SU-DHL-6 (cell line): Measurements from ENCODE around the gene FAM47E.

ENCODE experiments used
- H2AFZ ChIP-seq: fragments of 200-600 bp; sonication (generic); 2 replicates; pipeline ENCODE4 v1.6.1; 2014; ENCODE audit warnings: low read depth, mild to moderate bottlenecking, moderate library complexity, mixed read lengths, antibody characterized with exemption, low read length; ENCODE audit not compliant: severe bottlenecking
- H3F3A ChIP-seq: fragments of 200-600 bp; shearing (Covaris generic); 2 replicates; pipeline ENCODE4 v1.6.0; 2016; ENCODE audit warnings: antibody characterized with exemption, mild to moderate bottlenecking; ENCODE audit not compliant: insufficient read depth
- H3K27ac ChIP-seq: fragments of 200-600 bp; sonication (generic); 2 replicates; pipeline ENCODE4 v1.5.1; 2016; ENCODE audit warnings: low read depth, mild to moderate bottlenecking, low read length, moderate library complexity, mixed read lengths
- H3K27me3 ChIP-seq: fragments of 200-600 bp; sonication (generic), shearing (Covaris generic); 2 replicates; pipeline ENCODE4 v1.6.0; 2014; ENCODE audit warnings: mild to moderate bottlenecking, low read length
- H3K36me3 ChIP-seq: fragments of 200-600 bp; sonication (generic); 2 replicates; pipeline ENCODE4 v1.6.1; 2014; ENCODE audit warnings: mild to moderate bottlenecking, low read length, mixed read lengths
- H3K4me2 ChIP-seq: fragments of 300-600, 200-600 bp; shearing (Covaris generic), sonication (generic); 2 replicates; pipeline ENCODE4 v1.6.0; 2014; ENCODE audit warnings: low read length, low read depth, mild to moderate bottlenecking; ENCODE audit not compliant: poor library complexity, severe bottlenecking
- H3K4me3 ChIP-seq: fragments of 200-600 bp; sonication (generic); 2 replicates; pipeline ENCODE4 v1.5.1; 2014; ENCODE audit warnings: antibody characterized with exemption, low read length, mild to moderate bottlenecking, mixed read lengths; ENCODE audit not compliant: insufficient read depth, poor library complexity, severe bottlenecking
- H3K79me2 ChIP-seq: fragments of 200-600 bp; sonication (generic); 2 replicates; pipeline ENCODE4 v1.6.1; 2014; ENCODE audit warnings: mild to moderate bottlenecking, low read length, moderate library complexity; ENCODE audit not compliant: insufficient read depth
- H3K9ac ChIP-seq: fragments of 200-600 bp; sonication (generic); 2 replicates; pipeline ENCODE4 v1.7.0; 2014; ENCODE audit warnings: mild to moderate bottlenecking, low read length
- H3K9me2 ChIP-seq: fragments of 200-600 bp; sonication (generic); replicated peaks from 2 replicates; pipeline ENCODE4 v1.6.1; 2014; ENCODE audit warnings: low read length; ENCODE audit not compliant: insufficient read depth
- H3K9me3 ChIP-seq: fragments of 200-600 bp; sonication (generic); 2 replicates; pipeline ENCODE4 v1.6.1; 2014; ENCODE audit warnings: low read length, mixed read lengths; ENCODE audit not compliant: insufficient read depth
- H4K20me1 ChIP-seq: fragments of 200-600 bp; sonication (generic); 2 replicates; pipeline ENCODE4 v1.6.1; 2014; ENCODE audit warnings: low read depth, mild to moderate bottlenecking, antibody characterized with exemption, low read length, moderate library complexity, mixed read lengths
- CTCF ChIP-seq: fragments of 200-600 bp; sonication (generic); IDR thresholded peaks from one replicate; pipeline ENCODE4 v1.5.1; 2017; ENCODE audit warnings: antibody characterized with exemption, mild to moderate bottlenecking, low read length, moderate library complexity; ENCODE audit not compliant: insufficient read depth, poor library complexity, severe bottlenecking
- EZH2phosphoT487 ChIP-seq: fragments of 200-600 bp; sonication (generic), shearing (Covaris generic); conservative IDR thresholded peaks from 2 replicates; pipeline ENCODE4 v1.6.1; 2018; ENCODE audit warnings: mild to moderate bottlenecking, antibody characterized with exemption, low read length, moderate library complexity, mixed read lengths

Gene FAM47E

GRCh38 chr4:76270244-76271175 lies 19.0 kb downstream of the FAM47E start:
- H3K36me3 ChIP-seq: no peaks in the 10 kb centered on the region
- no peaks in the 10 kb centered on the region for H3K79me2 ChIP-seq
- TF ChIP-seq EZH2phosphoT487 (no peak), CTCF (no peak)
- no peak overlapping the region for H2AFZ ChIP-seq
- H3K27me3 ChIP-seq: no peaks in the 10 kb centered on the region
- no peaks in the 10 kb centered on the region for H3F3A ChIP-seq
- H3K9me2 ChIP-seq: no peaks in the 10 kb centered on the region
- no peaks in the 10 kb centered on the region for H4K20me1 ChIP-seq
- H3K9ac ChIP-seq: no peak overlapping the region
- no peak overlapping the region for H3K27ac ChIP-seq
- no peak overlapping the region for H3K4me2 ChIP-seq
- H3K4me3 ChIP-seq: no peak overlapping the region
- no peaks in the 10 kb centered on the region for H3K9me3 ChIP-seq

- H3K9ac ChIP-seq: no peak overlapping the region
- no peaks in the 10 kb centered on the region for H3K36me3 ChIP-seq
- H3K4me2 ChIP-seq: no peak overlapping the region
- H3K4me3 ChIP-seq: no peak overlapping the region
- H3F3A ChIP-seq: no peaks in the 10 kb centered on the region
- no peak overlapping the region for H2AFZ ChIP-seq
- H3K27me3 ChIP-seq: no peaks in the 10 kb centered on the region
- H4K20me1 ChIP-seq: no peaks in the 10 kb centered on the region
- H3K9me3 ChIP-seq: no peaks in the 10 kb centered on the region
- no peaks in the 10 kb centered on the region for H3K79me2 ChIP-seq
- TF ChIP-seq EZH2phosphoT487 (no peak), CTCF (no peak)
- H3K27ac ChIP-seq: no peak overlapping the region
- H3K9me2 ChIP-seq: no peaks in the 10 kb centered on the region
Measured at GRCh38 chr4:76271248-76271647, 19.7 kb downstream of the FAM47E start.

GRCh38 chr4:76272073-76272472 lies 20.6 kb downstream of the FAM47E start:
- TF ChIP-seq CTCF: no peak
- no peak for TF ChIP-seq EZH2phosphoT487
- Histone ChIP-seq H2AFZ (no peak overlapping the region), H3K27ac (no peak overlapping the region), H3K79me2 (no peaks in the 10 kb centered on the region), H3K4me3 (no peak overlapping the region), H3K9me3 (no peaks in the 10 kb centered on the region), H3K9me2 (no peaks in the 10 kb centered on the region), H3K9ac (no peak overlapping the region), H3K27me3 (no peaks in the 10 kb centered on the region), H3K36me3 (no peaks in the 10 kb centered on the region), H3K4me2 (no peak overlapping the region), H4K20me1 (no peaks in the 10 kb centered on the region), H3F3A (no peaks in the 10 kb centered on the region)
